Measurements from ENCODE around the gene GRK7.

- no peak for TF ChIP-seq EP300 (IDR thresholded peaks at IDR 0.05; ENCODE audit: low read depth)
- TF ChIP-seq POLR2AphosphoS5 (IDR thresholded peaks at IDR 0.05): no peak
- TF ChIP-seq POLR2A (IDR thresholded peaks at IDR 0.05): no peak
- no peak for TF ChIP-seq CTCF (IDR thresholded peaks at IDR 0.05)
Observed at GRCh38 chr3:141790171-141790570, 27.0 kb downstream of the GRK7 start.

All from transverse colon (tissue), 4 donors.